Activated CD4-positive, alpha-beta T cell treated with anti-CD3 and anti-CD28 coated beads for 36 hours (primary cell): ENCODE measurements around the gene C1orf198. TPM values are rescaled to one million over a fixed set of nuclear protein-coding genes. Genes with fewer than 3 reads are reported as not detected.

ENCODE experiments used
- ATAC-seq: fragments of 200-7000 bp; cut with Tn5 transposase; one replicate; pipeline ENCODE4 v1.10.0; 2021; ENCODE audit warnings: mild to moderate bottlenecking, moderate library complexity
- CTCF ChIA-PET: fragments of 350-600 bp; sonication (Branson Sonifier 250); formaldehyde crosslinking; loops from one replicate; lab custom pipeline; 2021; ENCODE audit warnings: antibody characterized with exemption; lab: Charles Lee
- POLR2A ChIA-PET: fragments of 350-600 bp; sonication (Branson Sonifier 250); formaldehyde crosslinking; loops from one replicate; lab custom pipeline; 2021; ENCODE audit warnings: antibody characterized with exemption, inconsistent platforms; lab: Charles Lee
- DNase-seq: peaks from one replicate; pipeline ENCODE4 v3.0.0-alpha.2; 2020
- H3K27ac Mint-ChIP-seq: one replicate; pipeline ENCODE4 v1.8.0; 2021; ENCODE audit warnings: mixed read lengths
- H3K27me3 Mint-ChIP-seq: one replicate; pipeline ENCODE4 v1.8.0; 2021; ENCODE audit warnings: mixed read lengths
- H3K36me3 Mint-ChIP-seq: one replicate; pipeline ENCODE4 v1.8.0; 2021; ENCODE audit warnings: low read depth, mixed read lengths
- H3K4me1 Mint-ChIP-seq: one replicate; pipeline ENCODE4 v1.8.0; 2021; ENCODE audit warnings: mixed read lengths
- H3K4me3 Mint-ChIP-seq: one replicate; pipeline ENCODE4 v1.8.0; 2021; ENCODE audit warnings: mild to moderate bottlenecking, moderate library complexity, mixed read lengths
- H3K9me3 Mint-ChIP-seq: one replicate; pipeline ENCODE4 v1.8.0; 2021; ENCODE audit warnings: low read depth, mixed read lengths
- intact Hi-C, 2 experiments: fragments of 100-400 bp; cut with DNase I in 1 of 2; cut with micrococcal nuclease in 1 of 2; formaldehyde crosslinking; loops; one replicate each; pipeline versions ENCODE4 v1.14.2 to v1.15.1; 2022 to 2024; cut with DNase I, micrococcal nuclease
- total RNA-seq, 2 experiments: library from RNA; stranded (reverse); gene quantifications; one replicate each; pipeline ENCODE4 v1.2.3, GENCODE V29; 2021

The C1orf198 gene
- total RNA-seq, 2 experiments from 2014 or later, result 5.8 to 6.9 TPM

DNA sequence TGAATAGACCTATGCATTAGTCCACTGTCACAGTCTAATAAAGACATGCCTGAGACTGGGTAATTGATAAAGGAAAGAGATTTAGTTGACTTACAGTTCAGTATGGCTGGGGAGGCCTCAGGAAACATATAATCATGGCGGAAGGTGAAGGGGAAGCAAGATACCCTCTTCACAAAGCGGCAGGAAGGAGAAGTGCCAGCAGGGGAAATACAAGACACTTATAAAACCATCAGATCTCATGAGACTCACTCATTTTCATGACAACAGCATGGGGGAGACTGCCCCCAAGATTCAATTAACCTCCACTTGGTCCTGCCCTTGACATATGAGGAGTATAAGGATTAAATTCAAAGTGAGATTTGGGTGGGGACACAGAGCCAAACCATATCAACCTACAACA is 61.8 kb downstream of the C1orf198 start:
- ChIA-PET CTCF (interaction anchor here (0.5 kb wide), 1 partner anchor 70 kb away, joined by 3 read pairs; no protein-coding TSS in a partner anchor), POLR2A (no interaction called here)
- no peak for ATAC-seq
- no peak overlapping the region for H3K27ac Mint-ChIP-seq
- peaks cover 2% of the 10 kb centered on the region for H3K27me3 Mint-ChIP-seq
- intact Hi-C loops, result no loop called here
- no peak for DNase-seq
- no peaks in the 10 kb centered on the region for H3K36me3 Mint-ChIP-seq
- no peaks in the 10 kb centered on the region for H3K4me1 Mint-ChIP-seq
- H3K9me3 Mint-ChIP-seq, result peaks cover 2% of the 10 kb centered on the region
- no peak overlapping the region for H3K4me3 Mint-ChIP-seq

- ChIA-PET POLR2A (no interaction called here), CTCF (no interaction called here)
- DNase-seq (no peak), ATAC-seq (no peak)
- Mint-ChIP-seq H3K27me3 (peaks cover 4% of the 10 kb centered on the region), H3K27ac (no peak overlapping the region), H3K36me3 (no peaks in the 10 kb centered on the region), H3K4me3 (no peak overlapping the region), H3K9me3 (peaks cover 2% of the 10 kb centered on the region), H3K4me1 (no peaks in the 10 kb centered on the region)
- intact Hi-C loops, result no loop called here
Measured at GRCh38 chr1:230804396-230804795, 63.9 kb downstream of the C1orf198 start.

GRCh38 chr1:230800891-230801840 is 67.2 kb downstream of the C1orf198 start:
- no peak overlapping the region for H3K4me3 Mint-ChIP-seq
- H3K27ac Mint-ChIP-seq, result no peak overlapping the region
- ChIA-PET CTCF (interaction anchor here (0.5 kb wide), 1 partner anchor 75 kb away, joined by 3 read pairs; no protein-coding TSS in a partner anchor), POLR2A (no interaction called here)
- intact Hi-C loops, result no loop called here
- H3K4me1 Mint-ChIP-seq, result no peaks in the 10 kb centered on the region
- H3K27me3 Mint-ChIP-seq, result peaks cover 10% of the 10 kb centered on the region
- H3K9me3 Mint-ChIP-seq, result no peaks in the 10 kb centered on the region
- DNase-seq (no peak), ATAC-seq (no peak)
- no peaks in the 10 kb centered on the region for H3K36me3 Mint-ChIP-seq

- DNase-seq, result no peak
- POLR2A ChIA-PET, result no interaction called here
- Mint-ChIP-seq H3K9me3 (no peaks in the 10 kb centered on the region), H3K36me3 (no peaks in the 10 kb centered on the region), H3K4me3 (no peak overlapping the region), H3K27me3 (peaks cover 10% of the 10 kb centered on the region), H3K27ac (no peak overlapping the region), H3K4me1 (no peaks in the 10 kb centered on the region)
- CTCF ChIA-PET, result interaction anchor here (0.8 to 1.1 kb wide), 3 partner anchors 97 to 344 kb away, joined by 3 read pairs; no protein-coding TSS in a partner anchor
- no peak for ATAC-seq
- intact Hi-C loops, result loop anchor here in 1 of 2 experiments (1.0 kb wide), 1 partner anchor 413 kb away; no protein-coding TSS in a partner anchor
Measured at GRCh38 chr1:230798491-230798890, 69.8 kb downstream of the C1orf198 start.

DNA sequence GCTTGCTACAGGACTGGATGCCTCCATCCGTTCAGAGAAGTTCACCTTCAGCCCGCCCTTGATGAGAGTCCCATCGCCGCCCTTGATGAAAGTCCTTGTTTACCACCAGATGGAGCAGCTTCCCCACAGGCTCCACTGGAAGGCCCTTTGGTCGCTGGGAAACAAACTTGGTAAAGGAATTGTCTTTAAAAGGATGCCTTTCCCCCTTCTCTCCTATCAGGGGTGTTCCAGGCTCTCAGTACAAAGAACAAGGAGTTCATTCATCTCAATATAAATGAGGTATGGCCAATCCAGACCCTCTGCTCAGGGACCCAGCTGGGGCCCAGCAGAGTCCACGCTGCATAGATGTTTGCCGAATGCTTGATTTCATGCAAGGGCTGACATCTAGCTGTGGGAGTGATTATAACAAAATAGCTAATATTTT is 70.4 kb downstream of the C1orf198 start:
- no peak for ATAC-seq
- H3K27ac Mint-ChIP-seq, result no peak overlapping the region
- no peaks in the 10 kb centered on the region for H3K36me3 Mint-ChIP-seq
- peak; percentile 31 for DNase-seq
- no peak overlapping the region for H3K4me3 Mint-ChIP-seq
- H3K9me3 Mint-ChIP-seq, result no peaks in the 10 kb centered on the region
- CTCF ChIA-PET, result interaction anchor here (0.8 to 1.1 kb wide), 2 partner anchors 98 to 345 kb away, joined by 3 read pairs; no protein-coding TSS in a partner anchor
- no peaks in the 10 kb centered on the region for H3K4me1 Mint-ChIP-seq
- peaks cover 10% of the 10 kb centered on the region for H3K27me3 Mint-ChIP-seq
- POLR2A ChIA-PET, result no interaction called here
- intact Hi-C loops, result loop anchor here in 1 of 2 experiments (1.0 kb wide), 1 partner anchor 413 kb away; no protein-coding TSS in a partner anchor

DNA sequence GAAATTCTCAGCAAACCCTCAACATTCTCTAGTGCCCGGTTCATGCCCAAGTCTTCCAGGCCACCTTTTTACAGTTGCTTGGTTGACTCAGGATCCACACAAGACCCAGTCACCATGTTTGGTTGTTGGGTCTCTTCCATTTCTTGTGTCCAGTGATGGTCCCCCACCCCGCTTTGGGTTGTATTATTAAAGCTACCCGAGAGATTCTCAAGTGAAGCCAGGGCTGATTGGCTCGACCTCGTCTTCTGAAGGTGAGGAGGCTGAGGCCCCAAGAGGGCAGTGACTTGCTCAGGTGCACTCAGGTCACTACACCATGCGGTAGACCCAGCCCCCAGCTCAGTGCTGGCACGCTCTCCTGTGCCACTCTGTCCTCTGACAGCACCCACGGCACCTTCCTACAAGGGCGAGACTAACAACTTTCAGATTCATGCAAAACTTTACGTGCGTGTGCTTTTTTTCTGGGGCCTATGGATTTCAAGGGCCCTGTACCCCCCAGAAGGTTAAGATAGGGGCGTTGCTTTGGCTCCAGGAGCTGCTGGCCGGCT is 70.9 kb downstream of the C1orf198 start:
- Mint-ChIP-seq H3K4me1 (no peaks in the 10 kb centered on the region), H3K9me3 (no peaks in the 10 kb centered on the region), H3K36me3 (no peaks in the 10 kb centered on the region), H3K4me3 (no peak overlapping the region), H3K27ac (no peak overlapping the region), H3K27me3 (peaks cover 10% of the 10 kb centered on the region)
- ATAC-seq, result no peak
- CTCF ChIA-PET, result interaction anchor here (0.5 to 0.7 kb wide), 2 partner anchors 48 to 1754 kb away, joined by 3 read pairs; no protein-coding TSS in a partner anchor
- no peak for DNase-seq
- POLR2A ChIA-PET, result no interaction called here
- intact Hi-C loops, result no loop called here

DNA sequence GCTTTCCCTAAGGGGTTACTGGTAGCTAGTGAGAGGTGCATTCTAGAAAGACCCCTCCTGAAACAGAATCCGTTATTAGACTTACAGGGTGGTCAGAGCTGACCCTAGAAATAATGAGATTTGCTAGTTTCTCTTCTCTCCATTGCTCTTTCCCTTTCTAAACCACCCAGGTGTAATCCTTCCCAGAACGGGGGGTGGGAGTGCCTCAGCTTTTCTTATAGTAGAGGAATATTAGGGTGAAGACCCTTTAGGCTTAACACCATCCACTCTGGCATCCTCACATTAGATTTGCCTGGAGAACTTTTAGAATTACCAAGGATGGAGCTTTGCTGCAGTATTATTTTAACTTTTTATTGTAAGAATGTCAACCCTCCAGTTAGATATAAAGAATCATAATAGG is 71.7 kb downstream of the C1orf198 start:
- H3K4me3 Mint-ChIP-seq, result no peak overlapping the region
- CTCF ChIA-PET, result interaction anchor here (0.7 kb wide), 1 partner anchor 1755 kb away, joined by 3 read pairs; no protein-coding TSS in a partner anchor
- no peaks in the 10 kb centered on the region for H3K4me1 Mint-ChIP-seq
- POLR2A ChIA-PET, result no interaction called here
- ATAC-seq (no peak), DNase-seq (no peak)
- peaks cover 10% of the 10 kb centered on the region for H3K27me3 Mint-ChIP-seq
- no peak overlapping the region for H3K27ac Mint-ChIP-seq
- H3K9me3 Mint-ChIP-seq, result no peaks in the 10 kb centered on the region
- intact Hi-C loops, result no loop called here
- no peaks in the 10 kb centered on the region for H3K36me3 Mint-ChIP-seq

- CTCF ChIA-PET, result no interaction called here
- H3K9me3 Mint-ChIP-seq, result no peaks in the 10 kb centered on the region
Measured at GRCh38 chr1:230794871-230795605, 73.3 kb downstream of the C1orf198 start.

GRCh38 chr1:230794431-230794830 is 73.9 kb downstream of the C1orf198 start:
- intact Hi-C loops, result no loop called here
- POLR2A ChIA-PET, result no interaction called here
- peaks cover 8% of the 10 kb centered on the region for H3K27me3 Mint-ChIP-seq
- H3K36me3 Mint-ChIP-seq, result no peaks in the 10 kb centered on the region
- CTCF ChIA-PET, result no interaction called here
- no peak overlapping the region for H3K4me3 Mint-ChIP-seq
- DNase-seq (no peak), ATAC-seq (no peak)
- H3K9me3 Mint-ChIP-seq, result no peaks in the 10 kb centered on the region
- H3K27ac Mint-ChIP-seq, result no peak overlapping the region
- no peaks in the 10 kb centered on the region for H3K4me1 Mint-ChIP-seq

More at GRCh38 chr1:230794871-230795605, 73.3 kb downstream of the C1orf198 start:
- intact Hi-C loops, result no loop called here
- H3K4me3 Mint-ChIP-seq, result no peak overlapping the region
- H3K4me1 Mint-ChIP-seq, result no peaks in the 10 kb centered on the region
- H3K27ac Mint-ChIP-seq, result no peak overlapping the region
- DNase-seq, result no peak
- peaks cover 8% of the 10 kb centered on the region for H3K27me3 Mint-ChIP-seq
- ATAC-seq, result no peak
- H3K36me3 Mint-ChIP-seq, result no peaks in the 10 kb centered on the region
- POLR2A ChIA-PET, result no interaction called here

GRCh38 chr1:230793463-230793745 is 74.9 kb downstream of the C1orf198 start:
- ChIA-PET POLR2A (no interaction called here), CTCF (no interaction called here)
- Mint-ChIP-seq H3K4me1 (no peaks in the 10 kb centered on the region), H3K4me3 (no peak overlapping the region), H3K27ac (no peak overlapping the region), H3K9me3 (no peaks in the 10 kb centered on the region), H3K36me3 (no peaks in the 10 kb centered on the region), H3K27me3 (peaks cover 9% of the 10 kb centered on the region)
- intact Hi-C loops, result no loop called here
- DNase-seq (no peak), ATAC-seq (no peak)

DNA sequence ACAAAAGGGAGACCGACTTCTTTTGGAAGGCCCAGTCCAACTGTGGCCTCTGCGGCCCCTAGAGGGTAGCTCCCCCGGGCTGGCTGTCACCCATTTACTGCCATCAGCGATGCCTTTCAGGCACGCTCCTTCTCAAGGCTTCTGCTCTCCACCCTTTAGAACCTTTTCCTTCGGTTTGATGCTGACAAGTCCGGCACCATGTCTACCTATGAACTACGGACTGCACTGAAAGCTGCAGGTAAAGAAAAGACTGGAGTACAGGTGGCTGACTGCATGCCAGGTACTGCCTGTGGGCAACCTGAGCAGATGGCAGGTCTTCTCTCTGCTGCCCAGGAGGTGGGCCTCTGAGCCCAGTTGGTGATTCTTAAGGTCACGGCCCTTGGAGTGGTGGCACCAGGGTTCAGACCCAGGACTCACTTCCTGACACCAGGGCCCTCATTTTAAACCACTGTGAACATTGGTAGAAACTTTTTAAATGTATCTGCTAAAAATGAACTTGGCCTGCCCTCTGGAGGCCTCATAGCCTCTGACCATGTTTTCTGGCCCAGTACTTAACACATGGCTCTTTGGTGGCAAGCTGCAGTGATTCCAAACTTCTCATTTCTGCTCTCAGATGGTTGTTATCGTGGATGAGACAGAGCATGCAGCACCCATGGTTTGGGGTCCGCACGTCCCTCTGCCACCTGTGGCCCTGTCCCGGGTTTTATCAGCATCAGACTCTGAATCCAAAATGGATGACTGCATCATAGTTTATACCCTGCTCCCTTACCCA is 75.4 kb downstream of the C1orf198 start:
- CTCF ChIA-PET, result interaction anchor here (0.7 kb wide), 1 partner anchor 39 kb away, joined by 3 read pairs; no protein-coding TSS in a partner anchor
- peaks cover 12% of the 10 kb centered on the region for H3K27me3 Mint-ChIP-seq
- no peak overlapping the region for H3K4me3 Mint-ChIP-seq
- no peaks in the 10 kb centered on the region for H3K36me3 Mint-ChIP-seq
- no peaks in the 10 kb centered on the region for H3K9me3 Mint-ChIP-seq
- H3K27ac Mint-ChIP-seq, result no peak overlapping the region
- H3K4me1 Mint-ChIP-seq, result no peaks in the 10 kb centered on the region
- DNase-seq, result no peak
- ATAC-seq, result no peak
- intact Hi-C loops, result no loop called here
- POLR2A ChIA-PET, result no interaction called here
